ENCODE data around the gene SEMA6B.

The SEMA6B gene

DNA sequence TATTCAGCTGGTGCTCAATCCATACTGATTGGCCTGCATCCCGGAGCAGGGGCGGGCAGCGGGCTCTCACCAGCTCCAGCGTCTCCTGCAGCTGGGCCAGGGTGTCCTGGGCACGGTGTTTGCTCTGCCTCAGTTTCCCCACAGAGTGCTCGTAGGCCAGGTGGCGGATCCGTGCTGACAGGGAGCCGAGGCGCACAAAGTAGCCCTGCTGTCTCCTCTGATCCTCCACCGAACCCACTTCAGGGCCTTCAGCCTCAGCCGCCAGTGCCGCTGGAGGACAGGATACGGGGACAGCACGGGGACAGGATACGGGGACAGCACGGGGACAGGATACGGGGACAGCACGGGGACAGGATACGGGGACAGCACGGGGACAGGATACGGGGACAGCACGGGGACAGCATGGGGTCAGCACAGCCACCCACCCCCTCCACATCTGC, 33.9 kb downstream of the SEMA6B start:
- DNase-seq (ENCODE audit: low spot score): no peak

DNA sequence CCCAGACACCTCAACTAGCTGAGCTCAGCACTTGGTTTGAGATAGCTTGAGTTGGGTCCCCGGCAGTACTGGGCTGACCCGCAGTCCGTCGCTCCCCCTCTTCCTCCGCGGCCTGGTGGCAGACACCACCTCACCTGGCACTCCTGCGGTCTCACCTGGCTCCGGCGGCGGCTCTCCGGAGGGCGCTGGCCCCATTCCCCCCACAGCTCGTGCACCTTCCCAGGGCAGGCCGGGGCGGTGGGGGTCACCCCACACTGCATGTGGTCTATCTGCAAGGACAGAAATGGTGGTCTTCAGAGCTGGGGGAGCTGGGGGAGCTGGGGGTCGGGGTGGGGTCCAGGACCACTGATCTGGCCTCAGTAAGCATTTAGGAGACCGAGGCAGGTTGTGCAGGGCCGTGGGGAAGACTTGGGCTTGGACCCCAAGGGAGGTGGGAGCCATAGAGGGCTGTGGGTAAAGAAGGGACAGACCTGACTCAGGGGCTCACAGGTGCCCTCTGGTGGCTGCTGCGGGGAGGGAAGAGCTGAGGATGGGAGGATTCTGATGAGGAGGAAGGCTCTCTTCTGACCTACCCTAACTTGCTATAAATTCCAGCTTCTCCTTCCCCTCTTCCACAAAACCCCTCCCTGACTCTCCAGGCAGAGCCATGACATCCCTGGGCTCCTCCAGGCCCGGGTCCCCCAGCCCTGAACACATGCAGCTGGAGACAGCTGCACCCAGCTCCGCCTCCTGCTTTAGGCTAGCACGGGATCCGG, 34.5 kb downstream of the SEMA6B start:
- peak; percentile 40 for DNase-seq (ENCODE audit: low spot score)

GRCh38 chr19:4523306-4524110, 36.0 kb downstream of the SEMA6B start:
- peak; percentile 55 for DNase-seq (ENCODE audit: low spot score)

- DNase-seq (ENCODE audit: low spot score): no peak
Observed at GRCh38 chr19:4522291-4523002, 37.0 kb downstream of the SEMA6B start.

GRCh38 chr19:4521888-4522242, 37.6 kb downstream of the SEMA6B start:
- DNase-seq (ENCODE audit: low spot score): no peak

- no peak for DNase-seq (ENCODE audit: low spot score)
Observed at GRCh38 chr19:4521170-4521887, 38.2 kb downstream of the SEMA6B start.

GRCh38 chr19:4519521-4520277, 39.8 kb downstream of the SEMA6B start:
- peak; percentile 37 for DNase-seq (ENCODE audit: low spot score)

DNA sequence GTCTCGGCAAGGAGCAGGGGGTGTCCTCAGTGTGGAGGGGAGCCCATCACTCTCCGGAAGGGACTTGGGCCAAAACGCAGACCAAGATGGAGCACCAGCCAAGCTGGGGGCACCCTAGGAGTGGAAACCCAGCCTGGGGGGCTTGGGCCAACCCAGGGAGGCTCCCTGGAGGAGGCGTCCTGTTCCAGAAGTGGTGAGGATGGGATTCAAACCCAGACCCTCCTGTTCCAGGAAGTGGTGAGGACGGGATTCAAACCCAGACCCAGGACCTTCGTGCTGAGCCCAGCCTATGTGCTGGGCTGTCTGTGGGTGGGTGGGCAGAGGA, 40.4 kb downstream of the SEMA6B start:
- no peak for DNase-seq (ENCODE audit: low spot score)

DNA sequence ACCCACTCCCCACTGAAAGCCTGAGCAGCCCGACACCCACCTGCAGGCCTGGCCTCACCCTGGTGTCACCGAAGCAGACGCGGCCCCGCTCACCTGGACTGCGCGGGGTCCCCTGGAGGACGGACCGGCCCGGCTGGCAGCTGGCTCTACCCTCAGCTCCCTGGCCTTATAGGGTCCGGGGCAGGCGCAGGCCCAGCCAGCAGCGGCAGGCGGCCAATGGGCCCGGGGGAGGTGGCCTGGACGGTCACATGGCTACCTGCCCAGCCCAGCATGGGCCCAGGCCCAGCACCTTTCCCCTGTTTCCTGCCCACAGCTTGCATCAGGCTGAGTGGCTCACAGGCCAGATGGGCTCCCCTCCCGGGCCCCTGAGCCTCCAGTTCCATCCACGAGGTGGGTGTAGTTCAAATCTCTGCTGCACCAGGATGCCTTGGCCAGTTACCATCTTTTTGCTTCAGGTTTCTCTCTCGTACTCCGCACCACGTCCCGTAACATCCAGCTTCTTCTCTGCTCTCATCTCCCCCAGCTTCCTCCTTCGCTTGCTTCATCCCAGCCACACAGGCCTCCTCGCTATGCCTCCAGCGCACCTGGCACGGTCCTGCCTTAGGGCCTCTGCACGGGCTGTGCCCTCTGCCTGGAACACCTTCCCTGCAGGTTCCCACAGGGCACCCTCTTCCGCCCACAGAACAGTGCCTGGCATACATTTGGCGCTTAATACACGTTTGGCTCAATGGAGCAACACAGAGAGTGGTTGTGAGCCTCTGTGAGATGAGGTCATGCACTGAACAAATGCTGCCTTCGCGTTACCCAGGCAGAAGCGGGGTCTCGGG, 40.9 kb downstream of the SEMA6B start, which contains the start of gene PLIN4:
Gene PLIN4, minus strand, starts transcription at position 142 of the 827 bp plus-strand sequence. CDS start 214 bp downstream, outside the sequence.
- DNase-seq (ENCODE audit: low spot score): peak; percentile 57

DNA sequence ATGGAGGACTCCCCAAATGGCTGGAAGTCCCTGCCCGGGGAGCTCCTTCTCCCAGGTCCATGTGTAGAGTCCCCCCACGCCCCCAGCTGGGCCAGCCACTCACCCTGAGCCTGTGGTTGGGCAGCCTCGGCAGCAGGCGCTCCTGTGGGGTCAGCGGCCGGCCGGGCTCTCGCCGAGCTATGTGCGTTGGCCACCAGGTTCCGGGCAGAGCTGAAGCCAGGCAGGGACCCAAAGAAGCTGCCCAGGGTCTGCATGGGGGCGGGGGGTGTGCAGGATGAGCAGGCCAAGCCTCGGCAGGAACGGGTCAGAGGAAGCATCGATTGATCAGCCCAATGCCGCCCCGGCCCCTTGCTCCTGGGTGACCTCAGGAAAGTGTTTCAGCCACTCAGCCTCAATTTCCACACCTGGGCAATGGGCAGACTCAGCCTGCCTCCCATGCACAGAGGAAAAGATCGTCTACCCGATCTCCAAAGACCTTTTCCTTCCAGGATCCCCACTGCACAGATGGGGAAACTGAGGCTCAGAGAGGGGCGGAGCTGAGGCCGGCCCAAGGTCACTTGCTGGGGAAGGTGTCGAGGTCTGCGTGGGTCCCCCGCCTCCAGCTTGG, 41.9 kb downstream of the SEMA6B start:
- no peak for DNase-seq (ENCODE audit: low spot score)

- no peak for DNase-seq (ENCODE audit: low spot score)
Observed at GRCh38 chr19:4516939-4517300, 42.6 kb downstream of the SEMA6B start.

DNA sequence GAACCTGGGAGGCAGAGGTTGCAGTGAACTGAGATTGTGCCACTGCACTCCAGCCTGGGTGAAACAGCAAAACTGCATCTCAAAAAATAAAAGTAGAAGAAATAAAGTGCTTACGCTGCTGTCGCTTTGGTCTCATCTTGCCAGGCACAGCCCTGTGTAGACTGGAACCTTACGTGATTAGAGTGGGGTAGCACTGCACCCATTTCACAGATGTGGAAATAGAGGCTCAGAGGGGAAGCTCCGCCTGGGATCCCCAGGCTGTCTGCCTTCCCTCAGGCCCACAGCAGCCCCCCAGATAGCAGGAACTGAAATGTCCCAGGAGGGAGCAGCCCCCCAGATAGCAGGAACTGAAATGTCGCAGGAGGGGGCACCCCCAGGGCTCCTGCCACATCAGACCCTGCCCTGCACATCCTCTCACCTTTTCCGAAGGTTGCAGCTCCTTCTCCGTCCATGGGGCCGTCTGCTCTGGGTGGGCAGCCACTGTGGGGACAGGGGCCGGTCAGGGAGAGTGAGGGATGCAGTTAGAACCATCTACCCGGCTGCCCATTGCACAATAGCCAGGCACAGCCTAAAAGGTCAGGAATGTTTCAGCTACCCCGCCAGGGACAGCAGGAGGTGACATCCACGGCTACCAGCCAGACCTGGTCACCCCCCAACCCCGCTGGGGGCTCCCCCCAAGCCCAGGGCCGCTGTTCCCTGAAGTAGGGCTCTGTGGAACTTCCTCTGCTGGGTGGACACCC, 43.1 kb downstream of the SEMA6B start:
- DNase-seq (ENCODE audit: low spot score): no peak

DNA sequence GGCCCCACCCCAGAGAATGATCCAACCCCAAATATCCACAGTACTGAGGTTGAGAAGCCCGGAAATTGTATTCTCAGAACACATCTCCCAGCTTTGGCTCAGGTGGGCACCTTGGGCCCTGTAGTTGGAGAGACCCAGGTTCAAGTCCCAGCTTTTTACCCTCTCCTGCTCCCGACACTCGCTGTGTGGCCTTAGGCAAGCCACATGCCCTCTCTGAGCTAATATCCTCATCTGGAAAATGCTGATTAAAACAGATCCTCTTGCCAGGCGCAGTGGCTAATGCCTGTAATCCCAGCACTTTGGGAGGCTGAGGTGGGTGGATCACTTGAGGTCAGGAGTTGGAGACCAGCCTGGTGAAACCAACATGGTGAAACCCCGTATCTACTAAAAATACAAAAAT, 43.8 kb downstream of the SEMA6B start:
- no peak for DNase-seq (ENCODE audit: low spot score)

DNA sequence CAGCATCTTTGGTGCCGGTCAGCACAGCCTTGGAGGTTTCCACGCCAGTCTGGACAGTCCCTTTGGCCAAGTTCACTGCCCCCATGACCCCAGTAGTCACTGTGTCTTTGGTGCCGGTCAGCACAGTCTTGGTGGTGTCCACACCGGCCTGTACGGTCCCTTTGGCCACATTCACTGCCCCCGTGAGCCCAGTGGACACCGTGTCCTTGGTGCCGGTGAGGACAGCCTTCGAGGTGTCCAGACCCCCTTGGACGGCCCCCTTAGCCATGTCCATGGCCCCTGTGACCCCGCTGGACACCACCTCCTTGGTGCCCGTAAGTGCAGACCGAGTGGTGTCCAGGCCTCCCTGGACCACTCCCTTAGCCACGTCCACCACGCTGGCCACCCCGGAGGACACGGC, 46.2 kb downstream of the SEMA6B start:
- DNase-seq (ENCODE audit: low spot score): no peak

DNA sequence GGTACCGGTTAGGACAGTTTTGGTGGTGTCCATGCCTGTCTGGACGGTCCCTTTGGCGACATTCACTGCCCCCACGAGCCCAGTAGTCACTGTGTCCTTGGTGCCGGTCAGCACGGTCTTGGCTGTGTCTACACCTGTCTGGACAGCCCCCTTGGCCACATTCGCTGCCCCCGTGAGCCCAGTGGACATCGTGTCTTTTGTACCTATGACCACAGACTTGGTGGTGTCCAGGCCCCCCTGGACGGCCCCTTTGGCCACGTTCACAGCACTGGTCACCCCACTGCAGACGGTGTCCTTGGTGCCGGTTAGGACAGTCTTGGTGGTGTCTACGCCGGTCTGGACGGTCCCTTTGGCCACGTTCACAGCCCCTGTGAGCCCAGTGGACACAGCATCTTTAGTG, 47.4 kb downstream of the SEMA6B start:
- no peak for DNase-seq (ENCODE audit: low spot score)

- DNase-seq (ENCODE audit: low spot score): no peak
Observed at GRCh38 chr19:4511300-4512054, 48.0 kb downstream of the SEMA6B start.

DNA sequence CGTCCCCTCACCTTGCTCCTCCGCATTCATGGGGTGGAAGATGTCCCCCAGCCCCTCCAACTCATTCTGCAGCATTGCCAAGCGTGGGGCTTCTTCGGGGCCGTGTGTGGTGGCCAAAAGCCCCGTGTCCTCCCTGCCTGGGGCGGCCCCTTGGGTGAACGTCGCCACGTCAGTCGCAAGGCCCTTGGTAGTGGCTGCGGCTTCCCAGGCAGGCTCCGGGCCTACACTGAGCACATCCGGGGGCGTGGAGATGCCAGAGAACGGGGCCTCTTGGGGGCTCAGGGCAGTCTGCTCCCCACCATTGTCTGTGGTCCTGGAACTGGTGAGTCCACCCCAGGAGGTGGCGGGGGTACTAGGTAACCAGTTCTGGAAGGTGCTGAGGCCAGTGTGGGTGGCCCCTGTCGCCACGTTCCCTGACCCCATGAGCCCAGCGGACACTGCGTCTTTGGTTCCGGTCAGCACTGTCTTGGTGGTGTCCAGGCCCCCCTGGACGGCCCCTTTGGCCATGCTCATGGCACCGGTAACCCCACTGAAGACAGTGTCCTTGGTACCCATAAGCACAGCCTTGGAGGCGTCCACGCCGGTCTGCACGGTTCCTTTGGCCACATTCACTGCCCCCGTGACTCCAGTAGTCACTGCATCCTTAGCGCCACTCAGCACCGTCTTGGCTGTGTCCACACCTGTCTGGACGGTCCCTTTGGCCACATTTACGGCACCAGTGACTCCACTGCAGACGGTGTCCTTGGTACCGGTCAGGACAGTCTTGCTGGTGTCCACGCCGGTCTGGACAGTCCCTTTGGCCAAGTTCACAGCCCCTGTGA, 48.8 kb downstream of the SEMA6B start:
- DNase-seq (ENCODE audit: low spot score): no peak

GRCh38 chr19:4508698-4509097, 50.8 kb downstream of the SEMA6B start:
- DNase-seq (ENCODE audit: low spot score): no peak

All from Ammon's horn (tissue), 1 donor.